ENCODE measurements around the gene DGKZ. TPM values are rescaled to one million over a fixed set of nuclear protein-coding genes. Genes with fewer than 3 reads are reported as not detected.

DGKZ gene
- total and polyA plus RNA-seq, 2 of the 13 experiments (the other 11 are each of a cell fraction or from before 2014, with no cell fraction given) = 15.8 to 20.7 TPM

GRCh38 chr11:46391578-46392420 is 44.5 kb downstream of the DGKZ start, which contains the start of gene CHRM4:
Gene CHRM4, minus strand, starts transcription at chr11:46391776. Its CDS starts 5,219 bp downstream, at chr11:46386557.
- H4K20me1 ChIP-seq (ENCODE audit: insufficient read depth, low read length) = peaks cover 15% of the 10 kb centered on the region
- H3K79me2 ChIP-seq (ENCODE audit: insufficient read depth, low read length) = no peaks in the 10 kb centered on the region
- H2AFZ ChIP-seq (ENCODE audit: low read length) = no peak within 1 kb of the TSS
- BruUV-seq (replicated peaks) = no TSS peak
- peaks cover 13 to 36% of the 10 kb centered on the region in 2 experiments for H3K27me3 ChIP-seq (ENCODE audit: control insufficient read depth in 1 of 2, insufficient read depth in 2 of 2, low read length in 2 of 2)
- FAIRE-seq (no peak), ATAC-seq (peak; percentile 17), DNase-seq (ENCODE audit: low spot score) (peak; percentile 24)
- H3K4me2 ChIP-seq (ENCODE audit: low read depth, low read length) = peak within 1 kb of the TSS; percentile 97
- intact Hi-C loops (cut with micrococcal nuclease; ENCODE audit: unreplicated experiment) (no loop called here), in situ Hi-C loops (cut with HindIII; ENCODE audit: extremely low pct_ligation_motif_present, low pct_unique_long_range_greater_than_20kb) (no loop called here)
- WGBS (ENCODE audit: low lambda C conversion rate) = no CpG with 5 or more reads among the region's 123 CpGs
- peak within 1 kb of the TSS; percentile 52 to 82 (median 58) for H3K4me3 ChIP-seq (replicated peaks in 1 of 3; ENCODE audit: insufficient read depth in 1 of 3, low read depth in 2 of 3, low read length in 3 of 3)
- CTCF ChIA-PET (ENCODE audit: low intra/inter-chr PET ratio, low total read pairs) = no interaction called here
- H3K9ac ChIP-seq (ENCODE audit: insufficient read depth, low read depth, low read length) = no peak within 1 kb of the TSS
- no peaks in the 10 kb centered on the region for H3K9me3 ChIP-seq (ENCODE audit: low read length)
- H3K4me1 ChIP-seq (ENCODE audit: insufficient read depth, low read length) = peaks cover 47% of the 10 kb centered on the region
- H3K36me3 ChIP-seq (replicated peaks in 1 of 2; ENCODE audit: control insufficient read depth in 1 of 2, insufficient read depth in 2 of 2, low read length in 2 of 2) = peaks cover 0 to 7% of the 10 kb centered on the region in 2 experiments; a peak in 1 of 5 replicates
- no peak within 1 kb of the TSS for H3K27ac ChIP-seq (ENCODE audit: extremely low read length, insufficient read depth, low read length)
- POLR2A ChIA-PET = interaction anchor here (0.9 to 2.0 kb wide), 6 partner anchors 9 to 220 kb away, joined by 3 to 9 read pairs (median 4); no protein-coding TSS in a partner anchor
- TF ChIP-seq TFAP4 (IDR thresholded peaks at IDR 0.05; ENCODE audit: borderline replicate concordance, low read depth) (peak; percentile 32; the same call in 1 of the 2 replicates), NR1H2 (CRISPR knock-in tag; IDR thresholded peaks at IDR 0.05; ENCODE audit: borderline replicate concordance, low read depth) (no peak), RNF2 (conservative IDR thresholded peaks at IDR 0.05; ENCODE audit: low read depth) (no peak), YY1 (IDR thresholded peaks at IDR 0.05; ENCODE audit: insufficient read depth, insufficient replicate concordance, low read depth, low read length) (peak; percentile 21), ZNF557 (CRISPR knock-in tag; IDR thresholded peaks at IDR 0.05) (no peak), ZSCAN9 (CRISPR knock-in tag; IDR thresholded peaks at IDR 0.05; ENCODE audit: borderline replicate concordance) (no peak), TRAFD1 (CRISPR knock-in tag; IDR thresholded peaks at IDR 0.05; ENCODE audit: borderline replicate concordance) (no peak), ZBTB8A (CRISPR knock-in tag; IDR thresholded peaks at IDR 0.05; ENCODE audit: borderline replicate concordance, low read depth) (no peak), IRF2 (CRISPR knock-in tag; IDR thresholded peaks at IDR 0.05) (no peak), ZNF768 (CRISPR knock-in tag; IDR thresholded peaks at IDR 0.05) (no peak), STAG1 (CRISPR knock-in tag; IDR thresholded peaks at IDR 0.05) (peak; percentile 42; the same call in 1 of the 2 replicates)
- TF ChIP-seq, protein P1, sequence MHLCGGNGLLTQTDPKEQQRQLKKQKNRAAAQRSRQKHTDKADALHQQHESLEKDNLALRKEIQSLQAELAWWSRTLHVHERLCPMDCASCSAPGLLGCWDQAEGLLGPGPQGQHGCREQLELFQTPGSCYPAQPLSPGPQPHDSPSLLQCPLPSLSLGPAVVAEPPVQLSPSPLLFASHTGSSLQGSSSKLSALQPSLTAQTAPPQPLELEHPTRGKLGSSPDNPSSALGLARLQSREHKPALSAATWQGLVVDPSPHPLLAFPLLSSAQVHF (CRISPR knock-in tag; IDR thresholded peaks at IDR 0.05) = no peak
- TF ChIP-seq, protein P2, sequence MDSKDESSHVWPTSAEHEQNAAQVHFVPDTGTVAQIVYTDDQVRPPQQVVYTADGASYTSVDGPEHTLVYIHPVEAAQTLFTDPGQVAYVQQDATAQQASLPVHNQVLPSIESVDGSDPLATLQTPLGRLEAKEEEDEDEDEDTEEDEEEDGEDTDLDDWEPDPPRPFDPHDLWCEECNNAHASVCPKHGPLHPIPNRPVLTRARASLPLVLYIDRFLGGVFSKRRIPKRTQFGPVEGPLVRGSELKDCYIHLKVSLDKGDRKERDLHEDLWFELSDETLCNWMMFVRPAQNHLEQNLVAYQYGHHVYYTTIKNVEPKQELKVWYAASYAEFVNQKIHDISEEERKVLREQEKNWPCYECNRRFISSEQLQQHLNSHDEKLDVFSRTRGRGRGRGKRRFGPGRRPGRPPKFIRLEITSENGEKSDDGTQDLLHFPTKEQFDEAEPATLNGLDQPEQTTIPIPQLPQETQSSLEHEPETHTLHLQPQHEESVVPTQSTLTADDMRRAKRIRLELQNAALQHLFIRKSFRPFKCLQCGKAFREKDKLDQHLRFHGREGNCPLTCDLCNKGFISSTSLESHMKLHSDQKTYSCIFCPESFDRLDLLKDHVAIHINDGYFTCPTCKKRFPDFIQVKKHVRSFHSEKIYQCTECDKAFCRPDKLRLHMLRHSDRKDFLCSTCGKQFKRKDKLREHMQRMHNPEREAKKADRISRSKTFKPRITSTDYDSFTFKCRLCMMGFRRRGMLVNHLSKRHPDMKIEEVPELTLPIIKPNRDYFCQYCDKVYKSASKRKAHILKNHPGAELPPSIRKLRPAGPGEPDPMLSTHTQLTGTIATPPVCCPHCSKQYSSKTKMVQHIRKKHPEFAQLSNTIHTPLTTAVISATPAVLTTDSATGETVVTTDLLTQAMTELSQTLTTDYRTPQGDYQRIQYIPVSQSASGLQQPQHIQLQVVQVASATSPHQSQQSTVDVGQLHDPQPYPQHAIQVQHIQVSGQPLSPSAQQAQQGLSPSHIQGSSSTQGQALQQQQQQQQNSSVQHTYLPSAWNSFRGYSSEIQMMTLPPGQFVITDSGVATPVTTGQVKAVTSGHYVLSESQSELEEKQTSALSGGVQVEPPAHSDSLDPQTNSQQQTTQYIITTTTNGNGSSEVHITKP (CRISPR knock-in tag; IDR thresholded peaks at IDR 0.05; ENCODE audit: low read depth) = no peak

Measured in HepG2 (cell line).